ENCODE measurements around the gene SEMA3F. TPM values are rescaled to one million over a fixed set of nuclear protein-coding genes. Genes with fewer than 3 reads are reported as not detected.

The SEMA3F gene
- total RNA-seq, 2 donors from 2014 or later = 25.5 to 35.1 TPM

- H3K27me3 ChIP-seq (replicated peaks; ENCODE audit: insufficient read depth) = no peaks in the 10 kb centered on the region
- no peak overlapping the region for H3K27ac ChIP-seq
- TF ChIP-seq CTCF (IDR thresholded peaks at IDR 0.05) = no peak
- DNase-seq (ENCODE audit: low spot score) (no peak), ATAC-seq (ENCODE audit: insufficient number of reproducible peaks, low FRiP score, low read depth) (no peak)
- H3K4me3 ChIP-seq = no peak overlapping the region
- no peaks in the 10 kb centered on the region for H3K9me3 ChIP-seq
- peaks cover 3 to 24% of the 10 kb centered on the region in 2 donors for H3K4me1 ChIP-seq (ENCODE audit: control insufficient read depth in 1 of 2, low read depth in 2 of 2)
- H3K36me3 ChIP-seq = no peaks in the 10 kb centered on the region
Measured at GRCh38 chr3:50193286-50193685, 38.2 kb downstream of the SEMA3F start.

- Histone ChIP-seq H3K9me3 (no peaks in the 10 kb centered on the region), H3K27me3 (replicated peaks; ENCODE audit: insufficient read depth) (no peaks in the 10 kb centered on the region), H3K27ac (no peak overlapping the region), H3K36me3 (no peaks in the 10 kb centered on the region), H3K4me1 (ENCODE audit: control insufficient read depth in 1 of 2, low read depth in 2 of 2) (peaks cover 3 to 24% of the 10 kb centered on the region in 2 donors), H3K4me3 (peak overlapping the region; percentile 35)
- ATAC-seq (ENCODE audit: insufficient number of reproducible peaks, low FRiP score, low read depth) (no peak), DNase-seq (ENCODE audit: low spot score) (no peak)
- TF ChIP-seq CTCF (IDR thresholded peaks at IDR 0.05) = no peak
Measured at GRCh38 chr3:50193746-50194127, 38.6 kb downstream of the SEMA3F start.

- no peak for ATAC-seq (ENCODE audit: insufficient number of reproducible peaks, low FRiP score, low read depth)
- Histone ChIP-seq H3K27ac (no peak overlapping the region), H3K4me1 (ENCODE audit: control insufficient read depth in 1 of 2, low read depth in 2 of 2) (peaks cover 3 to 21% of the 10 kb centered on the region in 2 donors), H3K9me3 (no peaks in the 10 kb centered on the region), H3K27me3 (replicated peaks; ENCODE audit: insufficient read depth) (no peaks in the 10 kb centered on the region), H3K36me3 (no peaks in the 10 kb centered on the region), H3K4me3 (peak overlapping the region; percentile 35)
- TF ChIP-seq CTCF (IDR thresholded peaks at IDR 0.05) = peak; percentile 84
- no peak for DNase-seq (ENCODE audit: low spot score)
Measured at GRCh38 chr3:50194128-50194902, 39.2 kb downstream of the SEMA3F start.

DNA sequence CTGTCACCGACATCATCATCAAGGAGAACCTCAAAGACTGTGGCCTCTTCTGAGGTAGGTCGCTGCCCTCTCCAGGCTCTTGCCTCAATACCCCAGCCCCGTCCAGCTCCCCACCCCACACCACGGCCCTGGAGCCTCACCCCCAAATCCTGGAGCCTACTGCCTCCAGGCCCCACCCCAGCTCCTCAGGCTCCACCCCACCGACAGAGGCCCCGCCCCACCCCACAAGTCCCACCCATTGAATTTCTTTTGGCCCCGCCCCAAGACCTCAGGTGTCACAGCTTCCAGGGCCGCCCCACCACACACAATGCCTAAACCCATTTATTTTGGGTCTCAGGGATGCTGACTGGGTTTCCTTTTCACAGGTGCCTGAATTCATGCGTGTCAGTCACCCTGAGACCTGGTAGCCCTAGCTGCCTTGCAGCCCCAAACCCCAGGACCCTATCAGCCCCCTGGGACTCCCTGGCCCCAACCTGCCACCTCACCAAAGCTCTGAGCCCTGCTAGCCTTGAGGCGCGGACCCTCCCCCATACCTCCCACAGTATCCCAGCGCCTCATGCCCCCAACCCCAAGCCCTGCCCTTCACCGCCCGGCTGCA is 39.9 kb downstream of the SEMA3F start:
- peak overlapping the region; percentile 35 for H3K4me3 ChIP-seq

More for the DNA sequence above, 39.9 kb downstream of the SEMA3F start:
- TF ChIP-seq CTCF (IDR thresholded peaks at IDR 0.05) = no peak
- no peak for DNase-seq (ENCODE audit: low spot score)
- Histone ChIP-seq H3K27me3 (replicated peaks; ENCODE audit: insufficient read depth) (no peaks in the 10 kb centered on the region), H3K36me3 (no peaks in the 10 kb centered on the region), H3K9me3 (no peaks in the 10 kb centered on the region), H3K4me1 (ENCODE audit: control insufficient read depth in 1 of 2, low read depth in 2 of 2) (peaks cover 3 to 21% of the 10 kb centered on the region in 2 donors), H3K27ac (no peak overlapping the region)
- ATAC-seq (ENCODE audit: insufficient number of reproducible peaks, low FRiP score, low read depth) = no peak
